Articular chondrocyte of knee joint (primary cell): ENCODE data around the gene SPPL2A. TPM values are rescaled to one million over a fixed set of nuclear protein-coding genes. Genes with fewer than 3 reads are reported as not detected.

Experiments used
- small RNA-seq: library from RNA; depleted of rRNA; stranded (forward); fragments of <200 nt; gene quantifications from one replicate; pipeline ENCODE3, GENCODE V24; 2012
- total RNA-seq: library from RNA; depleted of rRNA; stranded (reverse); fragments of >200 nt; gene quantifications from 2 replicates; pipeline ENCODE4 v1.2.3, GENCODE V29; 2012

Gene SPPL2A, protein sequence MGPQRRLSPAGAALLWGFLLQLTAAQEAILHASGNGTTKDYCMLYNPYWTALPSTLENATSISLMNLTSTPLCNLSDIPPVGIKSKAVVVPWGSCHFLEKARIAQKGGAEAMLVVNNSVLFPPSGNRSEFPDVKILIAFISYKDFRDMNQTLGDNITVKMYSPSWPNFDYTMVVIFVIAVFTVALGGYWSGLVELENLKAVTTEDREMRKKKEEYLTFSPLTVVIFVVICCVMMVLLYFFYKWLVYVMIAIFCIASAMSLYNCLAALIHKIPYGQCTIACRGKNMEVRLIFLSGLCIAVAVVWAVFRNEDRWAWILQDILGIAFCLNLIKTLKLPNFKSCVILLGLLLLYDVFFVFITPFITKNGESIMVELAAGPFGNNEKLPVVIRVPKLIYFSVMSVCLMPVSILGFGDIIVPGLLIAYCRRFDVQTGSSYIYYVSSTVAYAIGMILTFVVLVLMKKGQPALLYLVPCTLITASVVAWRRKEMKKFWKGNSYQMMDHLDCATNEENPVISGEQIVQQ
- 142 and 173 TPM in 2 replicates for total RNA-seq

DNA sequence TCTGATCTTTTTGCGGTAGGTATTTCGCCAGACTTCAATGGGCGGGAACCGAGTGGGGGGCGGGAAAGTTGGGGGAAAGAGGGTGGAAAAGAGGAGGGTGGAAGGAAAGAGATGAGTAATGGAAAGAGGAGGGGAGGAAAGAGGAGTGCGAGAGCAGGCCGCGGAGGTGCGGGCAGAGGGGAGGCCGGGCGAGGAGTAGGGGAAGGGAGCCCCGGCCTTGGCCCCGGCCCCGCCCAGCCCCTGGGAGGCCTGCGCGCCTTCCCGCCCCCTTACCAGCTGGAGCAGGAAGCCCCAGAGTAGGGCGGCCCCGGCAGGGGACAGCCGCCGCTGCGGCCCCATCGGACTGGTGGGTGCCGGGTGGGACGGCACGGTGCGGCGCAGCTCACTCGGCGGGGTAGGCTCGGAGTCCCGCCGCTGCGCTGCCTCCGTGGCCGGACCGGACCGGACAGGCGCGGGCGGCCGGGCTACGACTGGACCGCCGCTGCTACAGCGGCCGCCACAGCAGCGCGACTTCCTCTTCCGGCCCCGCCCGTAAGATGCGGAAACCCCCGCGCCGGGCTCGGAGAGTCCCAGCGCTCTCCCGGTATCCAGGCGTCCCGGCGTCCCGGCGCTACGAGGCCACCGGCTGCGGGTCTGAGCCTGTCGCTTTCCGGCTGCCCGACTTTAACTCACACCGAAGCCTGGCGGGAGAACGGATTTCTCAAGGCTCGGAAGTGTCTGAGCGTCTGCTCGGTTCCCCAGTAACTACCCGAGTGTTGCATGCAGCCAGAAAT, at the start of gene SPPL2A:
SPPL2A (minus strand) TSS at position 512 of the 773 bp plus-strand sequence; CDS start at position 339, 173 bp downstream.

DNA sequence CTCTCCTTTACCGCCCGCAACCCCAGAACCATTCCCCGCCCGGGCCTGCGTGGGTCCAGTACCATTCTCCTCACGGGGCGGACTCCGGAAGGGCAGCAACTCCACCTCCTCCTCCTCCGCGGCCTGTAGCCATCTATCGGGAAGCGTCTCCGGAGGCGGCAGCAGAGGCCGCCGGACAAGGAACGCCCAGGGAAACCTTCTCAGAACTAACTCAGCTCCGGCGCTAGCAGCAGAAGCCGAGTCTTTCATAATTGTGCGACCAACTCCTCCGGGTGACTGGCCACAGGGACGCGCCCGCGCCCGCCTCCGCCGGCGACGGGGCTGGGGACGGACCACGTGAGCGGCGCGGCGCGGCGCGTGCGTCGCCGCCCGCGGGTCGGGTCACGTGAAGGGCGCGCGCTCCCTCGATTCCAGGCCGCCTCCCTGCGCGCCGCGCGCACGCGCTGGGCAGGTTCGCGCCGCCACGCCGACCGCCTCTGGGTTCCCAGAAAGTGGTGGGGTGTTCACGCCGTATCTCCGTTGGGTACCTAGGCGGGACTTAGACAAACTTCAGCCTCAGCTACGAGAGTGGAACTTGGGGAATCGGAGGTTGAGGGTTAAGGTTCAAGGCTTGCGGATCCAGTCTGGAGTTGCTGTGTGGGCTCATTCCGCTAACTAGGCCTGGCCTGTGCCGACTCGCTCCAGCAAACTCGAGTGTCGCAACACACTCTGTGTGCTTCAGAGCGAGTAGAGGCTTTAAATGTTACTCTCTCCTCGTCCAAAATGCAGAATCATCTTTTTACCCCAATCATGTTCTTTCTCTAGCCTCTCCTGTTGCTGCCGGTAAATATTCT, 78.8 kb downstream of the SPPL2A start, which contains the start of gene TRPM7:
TRPM7 (minus strand) TSS at position 329 of the 833 bp plus-strand sequence; CDS start at position 65, 264 bp downstream.

Small RNA genes lying within 50 kb of the gene (small RNA-seq; reads per million reads assigned to genes)
- gene AC012100.1: not detected
- gene RN7SL354P: not detected

Other genes starting within 250 kb of the SPPL2A start
- gene USP50, start 219.0 kb downstream of the SPPL2A start, total RNA-seq: 0.54 and 2.0 TPM in 2 replicates
- gene TRPM7, start 78.9 kb downstream of the SPPL2A start, total RNA-seq: 131 and 139 TPM in 2 replicates
- 20.6 and 24.4 TPM in 2 replicates for gene AP4E1, start 143.0 kb upstream of the SPPL2A start, total RNA-seq